Caco-2 (cell line): Measurements from ENCODE around the gene PRKAG2. TPM values are rescaled to one million over a fixed set of nuclear protein-coding genes. Genes with fewer than 3 reads are reported as not detected.

Experiments
- BruUV-seq: library from RNA; stranded (reverse); fragments of 400-500 nt; replicated peaks from 2 replicates; lab custom pipeline; 2021; lab: Mats Ljungman, UMichigan
- CTCF ChIA-PET: fragments of 300-600 bp; sonication (Branson Sonifier 250); formaldehyde crosslinking; loops from one replicate; lab custom pipeline; 2022; ENCODE audit warnings: antibody characterized with exemption; lab: Charles Lee
- POLR2A ChIA-PET: fragments of 300-600 bp; sonication (Branson Sonifier 250); formaldehyde crosslinking; loops from one replicate; lab custom pipeline; 2022; ENCODE audit warnings: antibody characterized with exemption; lab: Charles Lee
- DNase-seq, 2 experiments: peaks; one replicate each; pipeline versions ENCODE4 v3.0.0 to v3.0.0-alpha.2; 2020 to 2022
- H3K27me3 ChIP-seq: replicated peaks from 2 replicates; pipeline ENCODE4 v1.6.0; 2011; ENCODE audit warnings: low read length; ENCODE audit not compliant: control insufficient read depth, insufficient read depth
- H3K36me3 ChIP-seq: 2 replicates; pipeline ENCODE4 v1.5.1; 2011; ENCODE audit warnings: low read length; ENCODE audit not compliant: control insufficient read depth, insufficient read depth
- H3K4me1 ChIP-seq: fragments of 250-450 bp; sonication (Bioruptor Pico); 2 replicates; pipeline ENCODE4 v1.5.1; 2020; ENCODE audit warnings: mild to moderate bottlenecking
- H3K4me3 ChIP-seq: 2 replicates; pipeline ENCODE4 v1.5.1; 2011; ENCODE audit warnings: low read depth, mild to moderate bottlenecking, control low read depth, low read length
- H3K9me3 ChIP-seq: fragments of 250-450 bp; sonication (Bioruptor Pico); 2 replicates; pipeline ENCODE4 v1.5.1; 2020; ENCODE audit warnings: mild to moderate bottlenecking, moderate library complexity
- H3K27ac Mint-ChIP-seq: one replicate; pipeline ENCODE4 v1.8.0; 2022; ENCODE audit warnings: mixed read lengths; ENCODE audit not compliant: unreplicated experiment
- H3K27me3 Mint-ChIP-seq: one replicate; pipeline ENCODE4 v1.8.0; 2022; ENCODE audit warnings: mixed read lengths; ENCODE audit not compliant: insufficient read depth, unreplicated experiment
- H3K36me3 Mint-ChIP-seq: one replicate; pipeline ENCODE4 v1.8.0; 2022; ENCODE audit warnings: mild to moderate bottlenecking, mixed read lengths; ENCODE audit not compliant: insufficient read depth, unreplicated experiment
- H3K4me1 Mint-ChIP-seq: one replicate; pipeline ENCODE4 v1.8.0; 2022; ENCODE audit warnings: low read depth, mixed read lengths; ENCODE audit not compliant: unreplicated experiment
- H3K4me3 Mint-ChIP-seq: one replicate; pipeline ENCODE4 v1.8.0; 2022; ENCODE audit warnings: mild to moderate bottlenecking, moderate library complexity, mixed read lengths; ENCODE audit not compliant: unreplicated experiment
- H3K9me3 Mint-ChIP-seq: one replicate; pipeline ENCODE4 v1.8.0; 2022; ENCODE audit warnings: mixed read lengths; ENCODE audit not compliant: unreplicated experiment
- intact Hi-C: fragments of 100-400 bp; cut with micrococcal nuclease; formaldehyde crosslinking; loops from one replicate; pipeline ENCODE4 v1.10.0; 2022; ENCODE audit not compliant: unreplicated experiment
- total RNA-seq: library from RNA; stranded (reverse); gene quantifications from 2 replicates; pipeline ENCODE4 v1.2.3, GENCODE V29; 2022
- TF ChIP-seq, protein P1 (sequence below), 2 experiments: fragments of 200-600 bp in 1 of 2; IDR thresholded peaks; 1 replicate in 1 of 2; 2 replicates in 1 of 2; pipeline versions ENCODE4 v1.5.1 to v1.8.0; 2011 to 2022; ENCODE audit warnings: antibody characterized with exemption in 1 of 2, control low read depth in 1 of 2, inconsistent platforms in 1 of 2, low read depth in 1 of 2, low read length in 1 of 2, mild to moderate bottlenecking in 1 of 2, moderate library complexity in 1 of 2; ENCODE audit not compliant: insufficient read depth in 1 of 2, severe bottlenecking in 1 of 2, unreplicated experiment in 1 of 2

Gene PRKAG2
- total RNA-seq, 1 experiment from 2014 or later: 15.9 TPM

DNA sequence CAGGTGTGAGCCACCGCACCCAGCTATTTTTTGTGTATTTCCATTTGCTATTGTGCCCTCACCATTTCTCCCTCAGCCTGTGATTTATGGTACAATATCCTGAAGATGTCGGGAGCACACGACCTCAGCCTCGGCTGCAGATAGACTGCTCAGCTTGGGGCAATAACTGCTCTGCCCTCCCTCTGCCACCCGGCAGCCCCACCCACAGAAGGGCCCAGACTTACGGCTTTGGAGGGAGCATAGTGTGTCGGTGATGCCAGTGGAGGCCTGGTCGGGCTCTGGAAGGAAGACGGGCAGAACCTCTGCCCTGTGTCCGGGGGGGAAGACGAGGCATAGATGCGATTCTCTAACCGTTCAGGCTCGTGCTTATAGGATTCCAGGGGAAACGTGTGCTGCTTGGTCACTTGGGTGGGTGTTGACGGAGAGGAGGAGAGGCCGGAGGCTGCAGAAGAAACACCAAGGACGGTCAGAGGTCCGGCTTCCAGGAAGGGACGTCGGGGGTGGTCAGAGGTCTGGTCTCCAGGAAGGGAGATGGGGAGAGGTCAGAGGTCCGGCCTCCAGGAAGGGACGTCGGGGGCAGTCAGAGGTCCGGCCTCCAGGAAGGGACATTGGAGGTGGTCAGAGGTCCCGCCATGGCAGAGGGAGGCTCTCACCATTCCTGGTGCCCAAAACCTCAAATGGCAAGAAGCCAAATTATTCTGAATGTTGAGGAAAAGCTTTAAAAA, 201.6 kb downstream of the PRKAG2 start:
- Histone ChIP-seq H3K4me3 (no peak overlapping the region), H3K27me3 (no peaks in the 10 kb centered on the region), H3K4me1 (no peaks in the 10 kb centered on the region), H3K36me3 (no peaks in the 10 kb centered on the region), H3K9me3 (no peaks in the 10 kb centered on the region)
- no peaks in the 10 kb centered on the region for H3K9me3 Mint-ChIP-seq
- BruUV-seq: no TSS peak
- no peak for DNase-seq
- TF ChIP-seq, protein P1, sequence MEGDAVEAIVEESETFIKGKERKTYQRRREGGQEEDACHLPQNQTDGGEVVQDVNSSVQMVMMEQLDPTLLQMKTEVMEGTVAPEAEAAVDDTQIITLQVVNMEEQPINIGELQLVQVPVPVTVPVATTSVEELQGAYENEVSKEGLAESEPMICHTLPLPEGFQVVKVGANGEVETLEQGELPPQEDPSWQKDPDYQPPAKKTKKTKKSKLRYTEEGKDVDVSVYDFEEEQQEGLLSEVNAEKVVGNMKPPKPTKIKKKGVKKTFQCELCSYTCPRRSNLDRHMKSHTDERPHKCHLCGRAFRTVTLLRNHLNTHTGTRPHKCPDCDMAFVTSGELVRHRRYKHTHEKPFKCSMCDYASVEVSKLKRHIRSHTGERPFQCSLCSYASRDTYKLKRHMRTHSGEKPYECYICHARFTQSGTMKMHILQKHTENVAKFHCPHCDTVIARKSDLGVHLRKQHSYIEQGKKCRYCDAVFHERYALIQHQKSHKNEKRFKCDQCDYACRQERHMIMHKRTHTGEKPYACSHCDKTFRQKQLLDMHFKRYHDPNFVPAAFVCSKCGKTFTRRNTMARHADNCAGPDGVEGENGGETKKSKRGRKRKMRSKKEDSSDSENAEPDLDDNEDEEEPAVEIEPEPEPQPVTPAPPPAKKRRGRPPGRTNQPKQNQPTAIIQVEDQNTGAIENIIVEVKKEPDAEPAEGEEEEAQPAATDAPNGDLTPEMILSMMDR (IDR thresholded peaks at IDR 0.05; ENCODE audit: insufficient read depth in 1 of 2, low read depth in 1 of 2, low read length in 1 of 2, severe bottlenecking in 1 of 2, unreplicated experiment in 1 of 2): no peak
- intact Hi-C loops: no loop called here
- no peak overlapping the region for H3K27ac Mint-ChIP-seq
- H3K27me3 Mint-ChIP-seq: no peaks in the 10 kb centered on the region
- no peak overlapping the region for H3K4me3 Mint-ChIP-seq
- peaks cover 11% of the 10 kb centered on the region for H3K4me1 Mint-ChIP-seq
- ChIA-PET POLR2A (interaction anchor here (0.6 kb wide), 1 partner anchor 13 kb away, joined by 3 read pairs; no protein-coding TSS in a partner anchor), CTCF (no interaction called here)
- no peaks in the 10 kb centered on the region for H3K36me3 Mint-ChIP-seq

DNA sequence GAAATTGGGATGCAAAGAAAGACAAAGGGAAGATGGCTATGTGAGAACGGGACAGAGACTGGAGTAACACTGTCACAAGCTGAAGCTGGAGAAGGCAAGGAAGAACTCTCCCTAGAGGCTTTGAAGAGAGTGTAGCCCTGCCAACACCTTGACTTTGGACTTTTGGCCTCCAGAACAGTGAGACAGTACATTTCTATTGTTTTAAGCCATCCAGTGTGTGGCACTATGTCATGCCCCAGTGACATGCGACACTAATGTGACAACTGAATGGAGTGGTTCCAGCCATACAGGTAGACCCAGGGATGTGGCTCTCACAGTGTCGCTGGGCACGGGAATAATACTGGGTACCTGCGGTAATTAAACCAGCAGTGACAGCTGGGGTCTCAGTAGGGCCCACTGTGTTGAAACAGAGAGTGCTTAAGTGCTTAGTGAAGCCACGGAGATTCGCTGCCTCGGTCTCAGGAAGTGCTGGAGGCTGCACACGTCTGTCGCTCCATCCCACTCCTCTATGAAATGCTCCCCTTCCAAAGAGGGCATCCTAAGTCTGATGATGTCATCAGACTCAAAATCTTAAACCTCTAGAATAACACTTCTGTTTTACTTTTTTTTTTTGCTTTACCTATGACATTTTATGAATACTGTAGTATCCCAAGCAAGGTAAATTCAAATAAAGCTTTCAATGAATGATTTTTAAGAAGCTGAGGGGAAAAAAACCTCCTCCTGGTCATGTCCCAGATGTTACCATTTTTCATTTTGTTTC, 202.6 kb downstream of the PRKAG2 start:
- Histone ChIP-seq H3K27me3 (no peaks in the 10 kb centered on the region), H3K36me3 (no peaks in the 10 kb centered on the region), H3K4me3 (no peak overlapping the region), H3K4me1 (no peaks in the 10 kb centered on the region), H3K9me3 (no peaks in the 10 kb centered on the region)
- Mint-ChIP-seq H3K36me3 (no peaks in the 10 kb centered on the region), H3K27me3 (no peaks in the 10 kb centered on the region), H3K9me3 (no peaks in the 10 kb centered on the region), H3K27ac (no peak overlapping the region), H3K4me3 (no peak overlapping the region), H3K4me1 (peaks cover 11% of the 10 kb centered on the region)
- ChIA-PET CTCF (no interaction called here), POLR2A (interaction anchor here (0.6 kb wide), 1 partner anchor 14 kb away, joined by 3 read pairs; no protein-coding TSS in a partner anchor)
- no peak for DNase-seq
- TF ChIP-seq, protein P1 (IDR thresholded peaks at IDR 0.05; ENCODE audit: insufficient read depth in 1 of 2, low read depth in 1 of 2, low read length in 1 of 2, severe bottlenecking in 1 of 2, unreplicated experiment in 1 of 2): no peak
- BruUV-seq: no TSS peak
- intact Hi-C loops: no loop called here

DNA sequence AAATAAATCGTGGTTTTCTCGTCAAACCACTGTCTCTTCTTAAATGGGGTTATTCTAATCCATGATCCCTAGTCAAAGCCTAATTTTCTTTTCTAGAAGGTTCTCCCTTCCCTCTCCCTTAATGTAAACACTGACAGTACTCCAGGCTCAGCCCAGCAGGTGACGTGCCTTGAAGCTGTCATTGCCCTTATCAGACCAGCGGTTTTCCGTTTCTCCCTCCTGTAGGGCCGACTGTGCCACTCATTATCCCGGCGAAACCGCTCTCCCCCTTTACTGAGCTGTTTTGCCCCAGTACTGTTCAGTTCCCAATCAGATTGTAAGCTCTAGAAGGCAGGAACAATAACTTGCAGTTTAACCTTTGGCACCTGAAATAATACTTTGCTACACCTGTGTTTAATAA, 203.7 kb downstream of the PRKAG2 start:
- Mint-ChIP-seq H3K4me3 (no peak overlapping the region), H3K4me1 (peaks cover 11% of the 10 kb centered on the region), H3K27ac (no peak overlapping the region), H3K9me3 (no peaks in the 10 kb centered on the region), H3K27me3 (no peaks in the 10 kb centered on the region), H3K36me3 (no peaks in the 10 kb centered on the region)
- TF ChIP-seq, protein P1 (IDR thresholded peaks at IDR 0.05; ENCODE audit: insufficient read depth in 1 of 2, low read depth in 1 of 2, low read length in 1 of 2, severe bottlenecking in 1 of 2, unreplicated experiment in 1 of 2): no peak
- Histone ChIP-seq H3K9me3 (no peaks in the 10 kb centered on the region), H3K4me3 (no peak overlapping the region), H3K36me3 (no peaks in the 10 kb centered on the region), H3K4me1 (no peaks in the 10 kb centered on the region), H3K27me3 (no peaks in the 10 kb centered on the region)
- no peak for DNase-seq
- intact Hi-C loops: no loop called here
- ChIA-PET CTCF (no interaction called here), POLR2A (interaction anchor here (0.6 kb wide), 1 partner anchor 41 kb away, joined by 4 read pairs; no protein-coding TSS in a partner anchor)
- no TSS peak for BruUV-seq
